ENCODE measurements around the gene RSPH3.

DNA sequence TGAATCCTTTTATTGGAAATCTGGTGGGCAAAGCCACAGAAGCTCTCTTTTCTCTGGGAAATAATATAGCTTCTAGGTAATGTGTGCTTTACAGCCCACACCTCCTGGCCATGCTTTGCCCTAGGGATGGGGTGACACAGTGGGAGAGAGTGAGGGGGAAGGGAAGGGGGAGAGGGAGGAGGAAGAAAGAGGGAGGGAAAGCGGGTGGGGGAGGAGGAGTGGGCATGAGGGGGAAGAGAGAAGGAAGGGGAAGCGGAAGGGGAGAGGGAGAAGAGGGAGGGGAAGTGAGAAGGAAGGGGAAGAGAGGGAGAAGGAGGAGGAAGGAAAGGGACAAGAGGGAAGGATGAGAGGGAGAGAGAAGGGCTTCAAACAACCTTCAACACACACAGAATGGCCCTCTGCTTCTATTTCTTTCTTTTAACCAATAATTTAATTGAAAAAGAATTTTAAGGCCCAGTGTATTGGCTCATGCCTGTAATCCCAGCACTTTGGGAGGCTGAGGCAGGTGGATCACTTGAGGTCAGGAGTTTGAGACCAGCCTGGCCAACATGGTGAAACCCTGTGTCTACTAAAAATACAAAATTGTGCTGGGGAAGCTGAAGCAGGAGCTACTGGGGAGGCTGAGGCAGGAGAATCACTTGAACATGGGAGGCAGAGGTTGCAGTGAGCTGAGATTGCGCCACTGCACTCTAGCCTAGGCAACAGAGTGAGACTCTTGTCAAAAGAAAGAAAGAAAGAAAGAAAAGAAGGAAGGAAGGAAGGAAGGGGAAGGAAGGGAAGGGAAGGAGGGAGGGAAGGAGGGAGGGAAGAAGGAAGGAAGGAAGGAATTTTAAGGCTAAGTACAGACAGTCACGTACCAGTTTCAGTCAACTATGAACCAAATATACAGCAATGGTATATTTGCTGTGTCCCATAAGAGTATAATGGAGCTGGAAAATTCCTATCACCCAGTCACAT lies 75.2 kb downstream of the RSPH3 start:
- TF ChIP-seq POLR2A (IDR thresholded peaks at IDR 0.05), result no peak
- TF ChIP-seq, protein P1, sequence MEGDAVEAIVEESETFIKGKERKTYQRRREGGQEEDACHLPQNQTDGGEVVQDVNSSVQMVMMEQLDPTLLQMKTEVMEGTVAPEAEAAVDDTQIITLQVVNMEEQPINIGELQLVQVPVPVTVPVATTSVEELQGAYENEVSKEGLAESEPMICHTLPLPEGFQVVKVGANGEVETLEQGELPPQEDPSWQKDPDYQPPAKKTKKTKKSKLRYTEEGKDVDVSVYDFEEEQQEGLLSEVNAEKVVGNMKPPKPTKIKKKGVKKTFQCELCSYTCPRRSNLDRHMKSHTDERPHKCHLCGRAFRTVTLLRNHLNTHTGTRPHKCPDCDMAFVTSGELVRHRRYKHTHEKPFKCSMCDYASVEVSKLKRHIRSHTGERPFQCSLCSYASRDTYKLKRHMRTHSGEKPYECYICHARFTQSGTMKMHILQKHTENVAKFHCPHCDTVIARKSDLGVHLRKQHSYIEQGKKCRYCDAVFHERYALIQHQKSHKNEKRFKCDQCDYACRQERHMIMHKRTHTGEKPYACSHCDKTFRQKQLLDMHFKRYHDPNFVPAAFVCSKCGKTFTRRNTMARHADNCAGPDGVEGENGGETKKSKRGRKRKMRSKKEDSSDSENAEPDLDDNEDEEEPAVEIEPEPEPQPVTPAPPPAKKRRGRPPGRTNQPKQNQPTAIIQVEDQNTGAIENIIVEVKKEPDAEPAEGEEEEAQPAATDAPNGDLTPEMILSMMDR (IDR thresholded peaks at IDR 0.05), result no peak
